ENCODE results near the gene PPP2R5D. TPM values are rescaled to one million over a fixed set of nuclear protein-coding genes. Genes with fewer than 3 reads are reported as not detected.
A peak's percentile ranks its signal among the peaks of the same experiment; 100 is the strongest.

PPP2R5D gene
- total RNA-seq, 4 donors from 2014 or later, result 38.0 to 87.5 (median 52.9) TPM

DNA sequence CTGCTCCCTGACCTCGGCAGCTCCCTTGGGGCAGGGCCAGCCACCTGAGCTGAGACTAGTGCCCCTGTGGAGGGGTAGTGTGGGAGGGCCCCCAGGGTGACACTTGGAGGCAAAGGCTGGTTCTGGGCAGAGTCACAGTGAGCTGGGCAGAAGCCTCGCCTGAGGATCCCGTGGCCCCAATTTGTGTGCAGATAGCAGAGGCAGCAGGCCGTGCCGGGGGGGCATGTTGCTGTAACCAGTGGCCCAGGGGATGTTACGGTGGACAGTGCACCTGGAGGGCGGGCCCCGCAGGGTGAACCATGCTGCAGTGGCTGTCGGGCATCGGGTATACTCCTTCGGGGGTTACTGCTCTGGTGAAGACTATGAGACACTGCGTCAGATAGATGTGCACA, 32.6 kb downstream of the PPP2R5D start:
- 87% methylated on average over 12 of the region's 12 CpGs; no CpG with 5 or more reads in 1 of the 2 donors for WGBS, 2 donors (ENCODE audit: low coverage in 1 of 2)
- Histone ChIP-seq H3K9me3 (no peaks in the 10 kb centered on the region), H3K27ac (no peak overlapping the region), H3K27me3 (no peaks in the 10 kb centered on the region), H3K4me3 (no peak overlapping the region), H3K36me3 (peaks cover 0 to 7% (median 2%) of the 10 kb centered on the region in 4 donors), H3K4me1 (peaks cover 29 to 48% (median 42%) of the 10 kb centered on the region in 4 donors)
- intact Hi-C loops (cut with DNase I; ENCODE audit: low total_unique reads) (no loop called here), in situ Hi-C loops (cut with MboI; ENCODE audit: low pct_ligation_motif_present in 1 of 4, low pct_unique_long_range_greater_than_20kb in 1 of 4, low sequenced_read_pairs in 3 of 4) (no loop called here)
- DNase-seq, result no peak
- TF ChIP-seq EP300 (IDR thresholded peaks at IDR 0.05; ENCODE audit: low read depth) (no peak), POLR2AphosphoS5 (IDR thresholded peaks at IDR 0.05) (no peak), POLR2A (IDR thresholded peaks at IDR 0.05) (no peak)
- TF ChIP-seq, protein P1, sequence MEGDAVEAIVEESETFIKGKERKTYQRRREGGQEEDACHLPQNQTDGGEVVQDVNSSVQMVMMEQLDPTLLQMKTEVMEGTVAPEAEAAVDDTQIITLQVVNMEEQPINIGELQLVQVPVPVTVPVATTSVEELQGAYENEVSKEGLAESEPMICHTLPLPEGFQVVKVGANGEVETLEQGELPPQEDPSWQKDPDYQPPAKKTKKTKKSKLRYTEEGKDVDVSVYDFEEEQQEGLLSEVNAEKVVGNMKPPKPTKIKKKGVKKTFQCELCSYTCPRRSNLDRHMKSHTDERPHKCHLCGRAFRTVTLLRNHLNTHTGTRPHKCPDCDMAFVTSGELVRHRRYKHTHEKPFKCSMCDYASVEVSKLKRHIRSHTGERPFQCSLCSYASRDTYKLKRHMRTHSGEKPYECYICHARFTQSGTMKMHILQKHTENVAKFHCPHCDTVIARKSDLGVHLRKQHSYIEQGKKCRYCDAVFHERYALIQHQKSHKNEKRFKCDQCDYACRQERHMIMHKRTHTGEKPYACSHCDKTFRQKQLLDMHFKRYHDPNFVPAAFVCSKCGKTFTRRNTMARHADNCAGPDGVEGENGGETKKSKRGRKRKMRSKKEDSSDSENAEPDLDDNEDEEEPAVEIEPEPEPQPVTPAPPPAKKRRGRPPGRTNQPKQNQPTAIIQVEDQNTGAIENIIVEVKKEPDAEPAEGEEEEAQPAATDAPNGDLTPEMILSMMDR (IDR thresholded peaks at IDR 0.05), result no peak

DNA sequence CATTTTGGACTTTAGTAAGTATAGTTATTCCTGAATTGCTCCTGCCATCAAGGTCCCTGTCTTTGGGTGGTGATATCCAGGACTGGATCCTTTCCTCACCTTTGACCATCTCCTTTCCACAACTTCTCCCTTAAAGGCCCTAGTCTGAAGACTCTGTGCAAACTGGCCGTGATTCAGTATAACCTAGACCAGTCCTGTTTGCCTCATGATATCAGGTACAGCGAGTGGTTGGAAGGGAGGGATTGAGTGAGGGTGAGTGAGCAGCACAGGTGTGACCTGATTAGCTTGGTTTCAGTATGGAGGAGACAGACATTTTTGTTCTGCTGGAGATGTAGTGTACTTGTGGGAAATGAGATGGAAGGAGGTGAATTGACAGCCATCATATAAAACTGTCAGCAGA, 34.8 kb downstream of the PPP2R5D start:
- H3K27ac ChIP-seq, result no peak overlapping the region
- no peaks in the 10 kb centered on the region for H3K27me3 ChIP-seq
- no peak for TF ChIP-seq POLR2A (IDR thresholded peaks at IDR 0.05)
- TF ChIP-seq POLR2AphosphoS5 (IDR thresholded peaks at IDR 0.05), result no peak
- TF ChIP-seq, protein P1 (IDR thresholded peaks at IDR 0.05), result no peak
- TF ChIP-seq EP300 (IDR thresholded peaks at IDR 0.05; ENCODE audit: low read depth), result no peak
- peaks cover 0 to 7% (median 2%) of the 10 kb centered on the region in 4 donors for H3K36me3 ChIP-seq
- in situ Hi-C loops (cut with MboI; ENCODE audit: low pct_ligation_motif_present in 1 of 4, low pct_unique_long_range_greater_than_20kb in 1 of 4, low sequenced_read_pairs in 3 of 4) (no loop called here), intact Hi-C loops (cut with DNase I; ENCODE audit: low total_unique reads) (no loop called here)
- H3K4me1 ChIP-seq, result peaks cover 28 to 46% (median 45%) of the 10 kb centered on the region in 4 donors
- no peak overlapping the region for H3K4me3 ChIP-seq
- no peaks in the 10 kb centered on the region for H3K9me3 ChIP-seq
- 87 to 100% methylated on average over 2 of the region's 2 CpGs for WGBS, 2 donors (ENCODE audit: low coverage in 1 of 2)
- DNase-seq, result no peak

DNA sequence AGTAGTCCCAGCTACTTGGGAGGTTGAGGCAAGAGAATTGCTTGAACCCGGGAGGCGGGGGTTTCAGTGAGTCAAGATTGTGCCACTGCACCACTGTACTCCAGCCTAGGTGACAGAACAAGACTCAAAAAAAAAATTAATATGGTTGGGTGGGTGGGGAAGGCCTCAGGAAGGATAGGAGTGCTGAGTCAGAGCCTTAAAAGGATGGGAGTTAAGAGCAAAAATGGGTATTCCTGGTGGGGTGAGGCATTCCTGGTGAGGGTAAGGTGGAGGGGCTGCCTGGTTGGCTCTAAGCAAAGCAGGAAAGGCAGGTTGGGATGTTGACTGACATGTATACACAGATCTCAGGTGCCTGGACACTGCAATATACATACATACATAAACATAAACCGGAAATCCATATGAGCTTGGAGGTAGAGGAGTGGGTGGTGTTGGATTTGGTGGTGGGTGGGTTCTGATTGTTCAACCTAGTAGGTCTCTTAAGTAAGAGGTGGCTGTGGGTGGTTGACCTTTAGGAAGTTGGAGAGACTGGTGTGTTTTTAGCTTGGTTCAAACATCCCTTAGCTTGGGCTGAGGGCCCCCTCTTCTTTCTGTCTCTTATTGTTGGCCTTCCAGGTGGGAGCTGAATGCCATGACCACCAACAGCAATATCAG, 35.8 kb downstream of the PPP2R5D start:
- intact Hi-C loops (cut with DNase I; ENCODE audit: low total_unique reads), result no loop called here
- H3K4me3 ChIP-seq, result no peak overlapping the region
- no peaks in the 10 kb centered on the region for H3K9me3 ChIP-seq
- H3K4me1 ChIP-seq, result peaks cover 25 to 41% (median 37%) of the 10 kb centered on the region in 4 donors
- WGBS, 2 donors (ENCODE audit: low coverage in 1 of 2), result 89 to 100% methylated on average over 1 to 3 of the region's 3 CpGs
- H3K27ac ChIP-seq, result peak overlapping the region in 3 of 4 donors; percentile 90 to 94 (median 92)
- no peak for TF ChIP-seq POLR2A (IDR thresholded peaks at IDR 0.05)
- TF ChIP-seq, protein P1 (IDR thresholded peaks at IDR 0.05), result no peak
- TF ChIP-seq POLR2AphosphoS5 (IDR thresholded peaks at IDR 0.05), result no peak
- no peak for TF ChIP-seq EP300 (IDR thresholded peaks at IDR 0.05; ENCODE audit: low read depth)
- DNase-seq, result no peak
- in situ Hi-C loops (cut with MboI; ENCODE audit: low pct_ligation_motif_present in 1 of 4, low pct_unique_long_range_greater_than_20kb in 1 of 4, low sequenced_read_pairs in 3 of 4), result no loop called here
- peaks cover 0 to 14% (median 4%) of the 10 kb centered on the region in 4 donors for H3K36me3 ChIP-seq
- no peaks in the 10 kb centered on the region for H3K27me3 ChIP-seq

DNA sequence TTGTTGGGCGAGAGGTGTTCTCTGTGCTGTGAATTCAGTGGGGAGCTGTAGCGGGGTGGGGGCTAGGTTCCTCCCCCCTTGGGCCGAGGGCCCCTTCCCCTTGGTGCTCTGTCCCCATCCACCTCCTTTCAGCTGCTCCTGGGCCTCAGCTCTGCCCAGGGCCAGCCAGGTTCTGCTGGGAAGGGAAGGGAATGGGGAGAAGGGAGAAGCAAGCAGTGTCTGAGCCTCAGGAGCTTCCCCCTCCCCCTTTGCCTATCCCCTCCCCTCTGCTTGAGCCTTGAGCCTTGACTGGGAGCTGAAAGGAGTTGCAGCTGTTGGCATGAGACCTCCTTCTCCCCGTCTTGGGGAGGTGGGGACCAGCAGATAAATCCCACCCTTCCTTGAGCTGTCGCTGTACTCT, 36.5 kb downstream of the PPP2R5D start:
- DNase-seq, result no peak
- Histone ChIP-seq H3K4me3 (peak overlapping the region in 3 of 4 donors; percentile 90 to 97 (median 93)), H3K4me1 (peaks cover 23 to 34% (median 33%) of the 10 kb centered on the region in 4 donors), H3K9me3 (no peaks in the 10 kb centered on the region), H3K27me3 (no peaks in the 10 kb centered on the region), H3K27ac (peak overlapping the region; percentile 90 to 94 (median 92)), H3K36me3 (peaks cover 0 to 20% (median 7%) of the 10 kb centered on the region in 4 donors)
- intact Hi-C loops (cut with DNase I; ENCODE audit: low total_unique reads), result no loop called here
- in situ Hi-C loops (cut with MboI; ENCODE audit: low pct_ligation_motif_present in 1 of 4, low pct_unique_long_range_greater_than_20kb in 1 of 4, low sequenced_read_pairs in 3 of 4), result no loop called here
- TF ChIP-seq POLR2AphosphoS5 (IDR thresholded peaks at IDR 0.05) (no peak), EP300 (IDR thresholded peaks at IDR 0.05; ENCODE audit: low read depth) (no peak), POLR2A (IDR thresholded peaks at IDR 0.05) (no peak)
- TF ChIP-seq, protein P1 (IDR thresholded peaks at IDR 0.05), result no peak
- 66% methylated on average over 5 of the region's 5 CpGs; no CpG with 5 or more reads in 1 of the 2 donors for WGBS, 2 donors (ENCODE audit: low coverage in 1 of 2)
